ENCODE measurements around the gene CRY2.

DNA sequence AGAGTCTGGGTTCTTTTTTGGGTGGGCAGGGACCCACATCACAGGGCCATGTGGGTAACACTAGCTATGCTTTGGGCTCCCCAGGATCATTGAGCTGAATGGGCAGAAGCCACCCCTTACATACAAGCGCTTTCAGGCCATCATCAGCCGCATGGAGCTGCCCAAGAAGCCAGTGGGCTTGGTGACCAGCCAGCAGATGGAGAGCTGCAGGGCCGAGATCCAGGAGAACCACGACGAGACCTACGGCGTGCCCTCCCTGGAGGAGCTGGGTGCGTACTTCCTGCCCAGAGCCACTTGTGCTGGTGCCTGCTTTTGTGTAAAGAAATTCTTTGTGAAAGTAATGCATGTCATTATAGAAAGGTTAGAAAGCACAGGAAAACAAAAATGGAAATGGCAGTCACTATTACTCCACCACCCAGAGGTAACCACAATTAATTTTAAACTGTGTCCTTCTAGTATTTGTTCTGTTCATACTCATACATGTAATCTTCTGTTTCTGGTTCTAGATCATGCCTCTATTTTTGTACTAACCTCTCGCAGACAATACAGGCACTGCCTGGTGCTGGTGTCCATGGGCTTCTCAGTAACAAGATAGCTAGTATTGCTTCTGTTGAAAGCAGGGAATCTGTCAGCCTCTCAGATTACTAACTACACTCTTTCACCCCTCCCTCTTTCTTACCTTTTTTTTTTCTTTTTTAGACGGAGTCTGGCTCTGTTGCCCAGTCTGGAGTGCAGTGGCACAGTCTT is 13.7 kb downstream of the CRY2 start:
- no peak for TF ChIP-seq ISL1 (CRISPR knock-in tag; IDR thresholded peaks at IDR 0.05)
- TF ChIP-seq, protein P1, sequence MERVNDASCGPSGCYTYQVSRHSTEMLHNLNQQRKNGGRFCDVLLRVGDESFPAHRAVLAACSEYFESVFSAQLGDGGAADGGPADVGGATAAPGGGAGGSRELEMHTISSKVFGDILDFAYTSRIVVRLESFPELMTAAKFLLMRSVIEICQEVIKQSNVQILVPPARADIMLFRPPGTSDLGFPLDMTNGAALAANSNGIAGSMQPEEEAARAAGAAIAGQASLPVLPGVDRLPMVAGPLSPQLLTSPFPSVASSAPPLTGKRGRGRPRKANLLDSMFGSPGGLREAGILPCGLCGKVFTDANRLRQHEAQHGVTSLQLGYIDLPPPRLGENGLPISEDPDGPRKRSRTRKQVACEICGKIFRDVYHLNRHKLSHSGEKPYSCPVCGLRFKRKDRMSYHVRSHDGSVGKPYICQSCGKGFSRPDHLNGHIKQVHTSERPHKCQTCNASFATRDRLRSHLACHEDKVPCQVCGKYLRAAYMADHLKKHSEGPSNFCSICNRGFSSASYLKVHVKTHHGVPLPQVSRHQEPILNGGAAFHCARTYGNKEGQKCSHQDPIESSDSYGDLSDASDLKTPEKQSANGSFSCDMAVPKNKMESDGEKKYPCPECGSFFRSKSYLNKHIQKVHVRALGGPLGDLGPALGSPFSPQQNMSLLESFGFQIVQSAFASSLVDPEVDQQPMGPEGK (CRISPR knock-in tag; IDR thresholded peaks at IDR 0.05; ENCODE audit: borderline replicate concordance), result no peak
- TF ChIP-seq TOX (CRISPR knock-in tag; IDR thresholded peaks at IDR 0.05; ENCODE audit: borderline replicate concordance), result no peak
- no peak for TF ChIP-seq PPARA (CRISPR knock-in tag; IDR thresholded peaks at IDR 0.05; ENCODE audit: borderline replicate concordance)
- TF ChIP-seq ZFP30 (CRISPR knock-in tag; IDR thresholded peaks at IDR 0.05), result no peak
- TF ChIP-seq ZFP3 (CRISPR knock-in tag; IDR thresholded peaks at IDR 0.05), result no peak

Data from SK-N-SH treated with all-trans-retinoic acid at 6 μM for 48 hours (cell line).